H1 (cell line): ENCODE data around the gene PLEKHM3.

Source experiments
- CBX5 ChIP-seq: fragments of 300-800, 300-1000 bp; sonication (generic); IDR thresholded peaks from 2 replicates; pipeline ENCODE4 v1.7.1; 2016; ENCODE audit warnings: antibody characterized with exemption, low read length, low read depth
- CEBPB ChIP-seq: IDR thresholded peaks from 2 replicates; pipeline ENCODE4 v1.6.1; 2012; ENCODE audit warnings: low read depth, low read length
- EGR1 ChIP-seq: IDR thresholded peaks from 2 replicates; pipeline ENCODE4 v1.6.1; 2011; ENCODE audit warnings: low read depth, low read length, borderline replicate concordance
- EZH2 ChIP-seq: fragments of 200-600 bp; sonication (generic); IDR thresholded peaks from 2 replicates; pipeline ENCODE4 v1.7.1; 2012; ENCODE audit warnings: low read depth, mild to moderate bottlenecking, moderate library complexity, low read length, inconsistent platforms; ENCODE audit not compliant: severe bottlenecking
- JUND ChIP-seq: IDR thresholded peaks from 2 replicates; pipeline ENCODE4 v1.6.1; 2011; ENCODE audit warnings: mild to moderate bottlenecking, improper control_type of control experiment, low read length
- SRF ChIP-seq: IDR thresholded peaks from 2 replicates; pipeline ENCODE4 v1.6.1; 2011; ENCODE audit warnings: mild to moderate bottlenecking, low read depth, low read length, moderate library complexity
- TAF7 ChIP-seq: optimal IDR thresholded peaks from 2 replicates; pipeline ENCODE3; 2011; ENCODE audit warnings: low read depth, mild to moderate bottlenecking, inconsistent platforms, low read length, moderate library complexity, borderline replicate concordance

DNA sequence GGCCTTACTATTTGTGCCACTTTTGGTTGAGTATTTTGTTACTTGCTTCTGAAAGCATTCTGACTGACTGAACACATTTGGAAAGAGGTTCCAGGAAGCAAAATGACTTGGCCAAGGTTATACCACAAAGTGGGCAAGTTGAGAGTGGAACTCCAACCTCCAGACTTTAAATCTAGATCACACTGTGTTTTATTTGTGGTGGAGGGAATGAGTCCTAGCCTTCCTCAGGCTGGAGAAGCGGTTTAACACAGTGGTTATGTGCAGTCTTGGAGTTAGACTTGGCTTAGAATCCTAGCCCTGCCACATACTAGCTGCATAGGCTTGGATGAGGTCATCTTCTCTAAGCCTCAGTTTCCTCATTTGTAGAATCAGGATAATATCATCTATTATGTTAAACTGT lies 33.4 kb downstream of the PLEKHM3 start:
- no peak for TF ChIP-seq SRF
- TF ChIP-seq EGR1 = no peak
- no peak for TF ChIP-seq CBX5
- TF ChIP-seq CEBPB = no peak
- TF ChIP-seq JUND = no peak
- no peak for TF ChIP-seq TAF7
- no peak for TF ChIP-seq EZH2
